BE2C (cell line): ENCODE measurements around the gene RANBP3L.

Source experiments
- DNase-seq: peaks from one replicate; pipeline ENCODE4 v3.0.0-alpha.2; 2020
- H3K27me3 ChIP-seq: fragments of 250-450 bp; sonication (Bioruptor Pico); 2 replicates; pipeline ENCODE4 v1.5.1; 2020; ENCODE audit warnings: mild to moderate bottlenecking
- H3K36me3 ChIP-seq: fragments of 250-450 bp; sonication (Bioruptor Pico); 2 replicates; pipeline ENCODE4 v1.5.1; 2020; ENCODE audit warnings: mild to moderate bottlenecking
- H3K4me1 ChIP-seq: fragments of 250-450 bp; sonication (Bioruptor Pico); 2 replicates; pipeline ENCODE4 v1.5.1; 2020
- H3K4me3 ChIP-seq: 2 replicates; pipeline ENCODE4 v1.5.1; 2011; ENCODE audit warnings: low read depth, low read length
- H3K9me3 ChIP-seq: fragments of 250-450 bp; sonication (Bioruptor Pico); 2 replicates; pipeline ENCODE4 v1.5.1; 2020
- TF ChIP-seq, protein P1 (sequence below): IDR thresholded peaks from 2 replicates; pipeline ENCODE4 v1.5.1; 2012; ENCODE audit warnings: mild to moderate bottlenecking, low read depth, low read length

Gene RANBP3L

GRCh38 chr5:36227046-36227445, 74.7 kb downstream of the RANBP3L start:
- no peak for DNase-seq
- no peaks in the 10 kb centered on the region for H3K27me3 ChIP-seq
- no peaks in the 10 kb centered on the region for H3K9me3 ChIP-seq
- TF ChIP-seq, protein P1, sequence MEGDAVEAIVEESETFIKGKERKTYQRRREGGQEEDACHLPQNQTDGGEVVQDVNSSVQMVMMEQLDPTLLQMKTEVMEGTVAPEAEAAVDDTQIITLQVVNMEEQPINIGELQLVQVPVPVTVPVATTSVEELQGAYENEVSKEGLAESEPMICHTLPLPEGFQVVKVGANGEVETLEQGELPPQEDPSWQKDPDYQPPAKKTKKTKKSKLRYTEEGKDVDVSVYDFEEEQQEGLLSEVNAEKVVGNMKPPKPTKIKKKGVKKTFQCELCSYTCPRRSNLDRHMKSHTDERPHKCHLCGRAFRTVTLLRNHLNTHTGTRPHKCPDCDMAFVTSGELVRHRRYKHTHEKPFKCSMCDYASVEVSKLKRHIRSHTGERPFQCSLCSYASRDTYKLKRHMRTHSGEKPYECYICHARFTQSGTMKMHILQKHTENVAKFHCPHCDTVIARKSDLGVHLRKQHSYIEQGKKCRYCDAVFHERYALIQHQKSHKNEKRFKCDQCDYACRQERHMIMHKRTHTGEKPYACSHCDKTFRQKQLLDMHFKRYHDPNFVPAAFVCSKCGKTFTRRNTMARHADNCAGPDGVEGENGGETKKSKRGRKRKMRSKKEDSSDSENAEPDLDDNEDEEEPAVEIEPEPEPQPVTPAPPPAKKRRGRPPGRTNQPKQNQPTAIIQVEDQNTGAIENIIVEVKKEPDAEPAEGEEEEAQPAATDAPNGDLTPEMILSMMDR = no peak
- H3K4me3 ChIP-seq = no peak overlapping the region
- no peaks in the 10 kb centered on the region for H3K4me1 ChIP-seq
- no peaks in the 10 kb centered on the region for H3K36me3 ChIP-seq

- no peaks in the 10 kb centered on the region for H3K36me3 ChIP-seq
These were observed 79.1 kb downstream of the RANBP3L start for GRCh38 chr5:36222620-36223019.

GRCh38 chr5:36217988-36218387, 83.7 kb downstream of the RANBP3L start:
- Histone ChIP-seq H3K9me3 (no peaks in the 10 kb centered on the region), H3K4me3 (no peak overlapping the region), H3K36me3 (no peaks in the 10 kb centered on the region), H3K27me3 (no peaks in the 10 kb centered on the region), H3K4me1 (peaks cover 7% of the 10 kb centered on the region; the same call in 1 of the 2 replicates)
- DNase-seq = no peak
- TF ChIP-seq, protein P1 = no peak

More at GRCh38 chr5:36222620-36223019, 79.1 kb downstream of the RANBP3L start:
- DNase-seq = no peak
- Histone ChIP-seq H3K4me3 (no peak overlapping the region), H3K4me1 (peaks cover 7% of the 10 kb centered on the region; the same call in 1 of the 2 replicates), H3K27me3 (no peaks in the 10 kb centered on the region), H3K9me3 (no peaks in the 10 kb centered on the region)
- TF ChIP-seq, protein P1 = no peak

GRCh38 chr5:36217567-36217966, 84.1 kb downstream of the RANBP3L start:
- H3K9me3 ChIP-seq = no peaks in the 10 kb centered on the region
- no peak overlapping the region for H3K4me3 ChIP-seq
- H3K36me3 ChIP-seq = no peaks in the 10 kb centered on the region
- peaks cover 7% of the 10 kb centered on the region; the same call in 1 of the 2 replicates for H3K4me1 ChIP-seq
- DNase-seq = no peak
- TF ChIP-seq, protein P1 = no peak
- no peaks in the 10 kb centered on the region for H3K27me3 ChIP-seq

GRCh38 chr5:36215910-36216309, 85.8 kb downstream of the RANBP3L start:
- Histone ChIP-seq H3K27me3 (no peaks in the 10 kb centered on the region), H3K4me3 (no peak overlapping the region), H3K36me3 (no peaks in the 10 kb centered on the region), H3K9me3 (no peaks in the 10 kb centered on the region), H3K4me1 (peaks cover 7% of the 10 kb centered on the region; the same call in 1 of the 2 replicates)
- no peak for DNase-seq
- TF ChIP-seq, protein P1 = no peak

GRCh38 chr5:36214436-36214835, 87.3 kb downstream of the RANBP3L start:
- no peak for DNase-seq
- TF ChIP-seq, protein P1 = no peak
- H3K4me3 ChIP-seq = no peak overlapping the region
- H3K9me3 ChIP-seq = no peaks in the 10 kb centered on the region
- no peaks in the 10 kb centered on the region for H3K27me3 ChIP-seq
- peaks cover 7% of the 10 kb centered on the region; the same call in 1 of the 2 replicates for H3K4me1 ChIP-seq
- H3K36me3 ChIP-seq = no peaks in the 10 kb centered on the region
